GM19193 (cell line): ENCODE results near the gene RAB21.

ENCODE experiments used
- POLR2A ChIP-seq: IDR thresholded peaks from 4 replicates; pipeline ENCODE4 v1.6.1; 2011; ENCODE audit not compliant: insufficient read depth, insufficient read length; ENCODE audit errors: extremely low read depth

The RAB21 gene, protein sequence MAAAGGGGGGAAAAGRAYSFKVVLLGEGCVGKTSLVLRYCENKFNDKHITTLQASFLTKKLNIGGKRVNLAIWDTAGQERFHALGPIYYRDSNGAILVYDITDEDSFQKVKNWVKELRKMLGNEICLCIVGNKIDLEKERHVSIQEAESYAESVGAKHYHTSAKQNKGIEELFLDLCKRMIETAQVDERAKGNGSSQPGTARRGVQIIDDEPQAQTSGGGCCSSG

GRCh38 chr12:71754461-71755145 lies at the start of gene RAB21:
Gene RAB21 (plus strand): TSS chr12:71754863. CDS start chr12:71755130, 267 bp downstream.
- TF ChIP-seq POLR2A, result peak; percentile 90

- no peak for TF ChIP-seq POLR2A
These were observed 49.7 kb upstream of the RAB21 start for GRCh38 chr12:71704920-71705319.

DNA sequence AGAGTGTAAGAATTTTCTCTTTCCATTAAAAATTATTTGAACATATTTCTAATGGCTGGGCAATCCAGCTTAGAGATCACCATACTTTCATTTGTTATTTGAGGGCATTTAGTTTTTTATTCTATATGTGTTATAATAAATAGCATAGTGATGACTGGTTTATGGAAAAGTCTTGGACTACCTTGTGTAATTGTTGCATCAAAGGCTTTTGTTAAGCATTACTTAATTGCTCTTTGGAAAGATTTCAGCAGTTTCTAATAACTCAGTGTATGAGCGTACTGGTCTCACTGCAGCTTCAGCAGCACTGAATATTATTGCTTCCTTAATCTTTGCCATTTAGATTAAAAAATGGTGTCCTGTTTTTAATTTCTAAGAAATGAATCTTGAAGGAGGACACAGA lies 46.0 kb upstream of the RAB21 start:
- TF ChIP-seq POLR2A, result no peak

GRCh38 chr12:71710276-71711125 lies 44.2 kb upstream of the RAB21 start:
- no peak for TF ChIP-seq POLR2A

GRCh38 chr12:71718611-71719010 lies 36.1 kb upstream of the RAB21 start:
- TF ChIP-seq POLR2A, result no peak

GRCh38 chr12:71719647-71720370 lies 34.9 kb upstream of the RAB21 start:
- TF ChIP-seq POLR2A, result no peak

GRCh38 chr12:71721783-71722505 lies 32.7 kb upstream of the RAB21 start:
- no peak for TF ChIP-seq POLR2A

GRCh38 chr12:71725011-71725410 lies 29.7 kb upstream of the RAB21 start:
- no peak for TF ChIP-seq POLR2A

GRCh38 chr12:71726548-71726947 lies 28.1 kb upstream of the RAB21 start:
- TF ChIP-seq POLR2A, result no peak

DNA sequence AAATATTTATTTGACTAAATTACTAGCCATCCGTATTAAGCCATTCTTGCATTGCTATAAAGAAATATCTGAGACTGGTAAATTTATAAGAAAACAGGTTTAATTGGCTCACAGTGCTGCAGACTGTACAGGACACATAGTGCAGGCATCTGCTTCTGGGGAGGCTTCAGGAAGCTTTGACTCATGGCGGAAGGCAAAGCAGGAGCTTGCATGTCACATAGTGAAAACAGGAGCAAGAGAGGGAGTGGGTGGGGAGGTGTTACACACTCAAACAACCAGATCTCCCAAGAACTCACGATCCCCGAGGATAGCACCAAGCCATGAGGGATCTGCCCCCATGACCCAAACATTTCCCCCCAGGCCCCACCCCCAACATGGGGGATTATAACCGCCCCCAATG lies 26.7 kb upstream of the RAB21 start:
- no peak for TF ChIP-seq POLR2A

DNA sequence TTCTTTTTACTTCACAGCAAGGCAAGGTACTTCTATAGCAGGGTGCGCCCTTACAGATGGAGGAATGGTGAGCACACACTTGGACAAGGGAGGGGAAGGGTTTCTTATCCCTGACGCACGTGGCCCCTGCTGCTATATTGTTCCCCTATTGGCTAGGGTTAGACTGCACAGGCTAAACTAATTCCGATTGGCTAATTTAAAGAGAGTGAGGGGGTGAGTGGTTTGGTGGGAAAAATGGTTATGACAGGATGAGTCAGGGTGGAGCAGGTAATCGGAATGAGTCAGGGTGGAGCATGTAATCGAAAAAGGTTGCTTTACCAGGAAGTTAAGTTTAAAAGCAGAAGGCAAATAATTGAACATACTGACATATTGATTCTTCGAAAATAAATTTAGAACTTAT lies 23.7 kb upstream of the RAB21 start:
- no peak for TF ChIP-seq POLR2A

DNA sequence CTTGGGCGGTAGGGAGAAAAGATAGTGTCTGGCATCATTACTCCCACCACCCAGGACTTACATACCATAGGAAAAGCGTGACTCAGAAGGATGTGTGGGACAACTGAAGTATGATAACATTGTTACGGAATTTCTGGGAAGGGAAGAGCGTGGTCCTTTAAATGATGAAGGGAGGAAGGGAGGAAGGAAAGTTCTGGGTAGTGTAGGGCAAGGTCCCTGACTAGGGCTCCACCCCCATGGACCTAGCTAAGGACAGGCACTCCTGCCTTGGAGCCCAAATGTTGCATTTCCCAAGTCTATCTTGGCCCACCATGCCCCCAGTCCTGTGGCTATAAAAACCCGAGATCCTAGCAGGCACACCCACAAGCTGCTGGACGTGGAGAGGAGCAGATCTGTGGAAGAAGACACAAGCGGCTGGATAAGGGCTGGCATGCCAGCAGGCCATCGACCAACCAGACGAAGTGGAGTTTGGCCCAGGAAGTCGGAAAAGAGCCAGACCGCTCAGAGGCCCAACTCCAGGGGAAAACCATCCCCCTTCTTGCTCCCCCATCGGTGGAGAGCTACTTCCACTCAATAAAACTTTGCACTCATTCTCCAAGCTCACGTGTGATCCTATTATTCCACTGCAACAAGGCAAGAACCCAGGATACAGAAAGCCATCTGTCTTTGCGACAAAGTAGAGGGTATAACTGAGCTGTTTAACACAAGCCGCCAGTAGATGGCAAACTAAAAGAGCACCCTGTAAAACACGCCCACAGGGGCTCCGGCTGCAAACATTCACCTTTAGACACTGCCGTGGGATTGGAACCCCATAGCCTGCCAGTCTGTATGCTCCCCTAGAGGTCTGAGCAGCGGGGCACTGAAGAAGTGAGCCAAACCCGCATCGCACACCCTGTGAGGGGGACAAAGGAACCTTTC lies 23.0 kb upstream of the RAB21 start:
- TF ChIP-seq POLR2A, result no peak

- TF ChIP-seq POLR2A, result no peak
These were observed 22.3 kb upstream of the RAB21 start for GRCh38 chr12:71732357-71732712.
